Measurements from ENCODE around the gene CDH12.

CDH12 gene

GRCh38 chr5:21919414-21920022 is 933.6 kb downstream of the CDH12 start:
- Histone ChIP-seq H3K36me3 (no peaks in the 10 kb centered on the region), H3K4me3 (ENCODE audit: low read depth, low read length) (no peak overlapping the region), H3K9me3 (ENCODE audit: severe bottlenecking) (no peaks in the 10 kb centered on the region), H3K27ac (no peak overlapping the region), H3K27me3 (ENCODE audit: insufficient read depth, low read depth, severe bottlenecking) (no peaks in the 10 kb centered on the region)
- TF ChIP-seq CTCF (IDR thresholded peaks at IDR 0.05; ENCODE audit: low read depth, low read length): peak; percentile 62
- DNase-seq: peak; percentile 53

- Histone ChIP-seq H3K9me3 (ENCODE audit: severe bottlenecking) (no peaks in the 10 kb centered on the region), H3K4me3 (ENCODE audit: low read depth, low read length) (no peak overlapping the region), H3K36me3 (no peaks in the 10 kb centered on the region), H3K27me3 (ENCODE audit: insufficient read depth, low read depth, severe bottlenecking) (no peaks in the 10 kb centered on the region), H3K27ac (no peak overlapping the region)
- no peak for TF ChIP-seq CTCF (IDR thresholded peaks at IDR 0.05; ENCODE audit: low read depth, low read length)
- DNase-seq: no peak
These were observed 934.7 kb downstream of the CDH12 start for GRCh38 chr5:21918451-21918850.

GRCh38 chr5:21910731-21911130 is 942.4 kb downstream of the CDH12 start:
- DNase-seq: no peak

GRCh38 chr5:21895766-21896350 is 957.3 kb downstream of the CDH12 start:
- Histone ChIP-seq H3K4me3 (ENCODE audit: low read depth, low read length) (no peak overlapping the region), H3K27ac (no peak overlapping the region), H3K36me3 (no peaks in the 10 kb centered on the region), H3K9me3 (ENCODE audit: severe bottlenecking) (no peaks in the 10 kb centered on the region), H3K27me3 (ENCODE audit: insufficient read depth, low read depth, severe bottlenecking) (no peaks in the 10 kb centered on the region)
- TF ChIP-seq CTCF (IDR thresholded peaks at IDR 0.05; ENCODE audit: low read depth, low read length): no peak
- no peak for DNase-seq

More at GRCh38 chr5:21910731-21911130, 942.4 kb downstream of the CDH12 start:
- no peak overlapping the region for H3K4me3 ChIP-seq (ENCODE audit: low read depth, low read length)
- H3K9me3 ChIP-seq (ENCODE audit: severe bottlenecking): no peaks in the 10 kb centered on the region
- H3K36me3 ChIP-seq: no peaks in the 10 kb centered on the region
- H3K27me3 ChIP-seq (ENCODE audit: insufficient read depth, low read depth, severe bottlenecking): no peaks in the 10 kb centered on the region
- H3K27ac ChIP-seq: no peak overlapping the region
- TF ChIP-seq CTCF (IDR thresholded peaks at IDR 0.05; ENCODE audit: low read depth, low read length): no peak

GRCh38 chr5:21893161-21893560 is 960.0 kb downstream of the CDH12 start:
- DNase-seq: no peak
- Histone ChIP-seq H3K36me3 (no peaks in the 10 kb centered on the region), H3K27me3 (ENCODE audit: insufficient read depth, low read depth, severe bottlenecking) (no peaks in the 10 kb centered on the region), H3K4me3 (ENCODE audit: low read depth, low read length) (no peak overlapping the region), H3K27ac (no peak overlapping the region), H3K9me3 (ENCODE audit: severe bottlenecking) (no peaks in the 10 kb centered on the region)
- TF ChIP-seq CTCF (IDR thresholded peaks at IDR 0.05; ENCODE audit: low read depth, low read length): no peak

GRCh38 chr5:21889581-21889980 is 963.6 kb downstream of the CDH12 start:
- H3K36me3 ChIP-seq: no peaks in the 10 kb centered on the region
- H3K27ac ChIP-seq: no peak overlapping the region
- H3K4me3 ChIP-seq (ENCODE audit: low read depth, low read length): no peak overlapping the region
- DNase-seq: no peak
- no peaks in the 10 kb centered on the region for H3K27me3 ChIP-seq (ENCODE audit: insufficient read depth, low read depth, severe bottlenecking)
- TF ChIP-seq CTCF (IDR thresholded peaks at IDR 0.05; ENCODE audit: low read depth, low read length): no peak
- H3K9me3 ChIP-seq (ENCODE audit: severe bottlenecking): no peaks in the 10 kb centered on the region
